ENCODE data around the gene ESPNL.
A peak's percentile ranks its signal among the peaks of the same experiment; 100 is the strongest.

ESPNL gene

DNA sequence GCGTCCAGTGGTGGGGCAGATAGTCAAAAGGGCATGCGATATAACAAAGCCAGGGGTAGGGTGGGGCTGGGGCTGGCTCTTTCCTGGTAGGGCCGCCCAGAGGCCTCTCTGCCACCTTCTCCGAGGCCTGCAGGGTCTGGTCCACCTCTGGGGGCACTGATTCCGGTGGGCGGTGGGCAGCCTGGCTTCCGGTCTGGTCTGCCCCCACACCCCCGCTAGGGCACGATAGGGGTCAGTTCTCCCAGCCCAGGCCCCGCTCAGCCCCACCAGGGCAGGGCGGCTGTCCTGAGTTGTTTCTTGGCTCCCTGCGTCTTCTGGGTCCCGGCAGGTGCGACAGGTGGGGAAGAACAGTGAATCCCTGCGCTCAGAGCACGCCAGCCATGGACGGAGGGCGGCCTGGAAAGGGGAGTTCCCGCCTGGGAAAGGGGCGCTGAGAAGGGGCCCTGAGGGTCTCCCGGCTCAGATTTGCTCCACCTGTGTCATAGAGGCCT lies 57.9 kb downstream of the ESPNL start:
- H3K4me2 ChIP-seq (ENCODE audit: low read length), result no peak overlapping the region
- H3K9ac ChIP-seq, result no peak overlapping the region
- no peaks in the 10 kb centered on the region for H3K36me3 ChIP-seq (ENCODE audit: control insufficient read depth, insufficient read depth, low read length)
- H3K79me2 ChIP-seq, result no peaks in the 10 kb centered on the region
- TF ChIP-seq, protein P1, sequence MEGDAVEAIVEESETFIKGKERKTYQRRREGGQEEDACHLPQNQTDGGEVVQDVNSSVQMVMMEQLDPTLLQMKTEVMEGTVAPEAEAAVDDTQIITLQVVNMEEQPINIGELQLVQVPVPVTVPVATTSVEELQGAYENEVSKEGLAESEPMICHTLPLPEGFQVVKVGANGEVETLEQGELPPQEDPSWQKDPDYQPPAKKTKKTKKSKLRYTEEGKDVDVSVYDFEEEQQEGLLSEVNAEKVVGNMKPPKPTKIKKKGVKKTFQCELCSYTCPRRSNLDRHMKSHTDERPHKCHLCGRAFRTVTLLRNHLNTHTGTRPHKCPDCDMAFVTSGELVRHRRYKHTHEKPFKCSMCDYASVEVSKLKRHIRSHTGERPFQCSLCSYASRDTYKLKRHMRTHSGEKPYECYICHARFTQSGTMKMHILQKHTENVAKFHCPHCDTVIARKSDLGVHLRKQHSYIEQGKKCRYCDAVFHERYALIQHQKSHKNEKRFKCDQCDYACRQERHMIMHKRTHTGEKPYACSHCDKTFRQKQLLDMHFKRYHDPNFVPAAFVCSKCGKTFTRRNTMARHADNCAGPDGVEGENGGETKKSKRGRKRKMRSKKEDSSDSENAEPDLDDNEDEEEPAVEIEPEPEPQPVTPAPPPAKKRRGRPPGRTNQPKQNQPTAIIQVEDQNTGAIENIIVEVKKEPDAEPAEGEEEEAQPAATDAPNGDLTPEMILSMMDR (IDR thresholded peaks at IDR 0.05), result no peak
- H3K9me3 ChIP-seq (ENCODE audit: control insufficient read depth, low read length), result no peaks in the 10 kb centered on the region
- no peaks in the 10 kb centered on the region for H3K27me3 ChIP-seq (ENCODE audit: control insufficient read depth, insufficient read depth, low read length)
- no peak overlapping the region for H2AFZ ChIP-seq
- no peak overlapping the region for H3K4me3 ChIP-seq (ENCODE audit: low read depth, low read length)
- H3K27ac ChIP-seq, result no peak overlapping the region
- H3K4me1 ChIP-seq, result no peaks in the 10 kb centered on the region

- Histone ChIP-seq H3K9me3 (ENCODE audit: control insufficient read depth, low read length) (no peaks in the 10 kb centered on the region), H3K79me2 (no peaks in the 10 kb centered on the region), H3K36me3 (ENCODE audit: control insufficient read depth, insufficient read depth, low read length) (no peaks in the 10 kb centered on the region), H3K9ac (no peak within 1 kb of the TSS), H3K27ac (no peak within 1 kb of the TSS), H3K4me1 (no peaks in the 10 kb centered on the region), H2AFZ (peak within 1 kb of the TSS; percentile 66), H3K4me3 (ENCODE audit: low read depth, low read length) (no peak within 1 kb of the TSS), H3K4me2 (ENCODE audit: low read length) (peak within 1 kb of the TSS; percentile 51), H3K27me3 (ENCODE audit: control insufficient read depth, insufficient read depth, low read length) (no peaks in the 10 kb centered on the region)
- TF ChIP-seq, protein P1 (IDR thresholded peaks at IDR 0.05), result no peak
These were observed 58.5 kb downstream of the ESPNL start, which contains the start of gene ERFE for GRCh38 chr2:238158509-238159070. Gene ERFE, plus strand, starts transcription at chr2:238158970. Its CDS starts 38 bp downstream, at chr2:238159008.

DNA sequence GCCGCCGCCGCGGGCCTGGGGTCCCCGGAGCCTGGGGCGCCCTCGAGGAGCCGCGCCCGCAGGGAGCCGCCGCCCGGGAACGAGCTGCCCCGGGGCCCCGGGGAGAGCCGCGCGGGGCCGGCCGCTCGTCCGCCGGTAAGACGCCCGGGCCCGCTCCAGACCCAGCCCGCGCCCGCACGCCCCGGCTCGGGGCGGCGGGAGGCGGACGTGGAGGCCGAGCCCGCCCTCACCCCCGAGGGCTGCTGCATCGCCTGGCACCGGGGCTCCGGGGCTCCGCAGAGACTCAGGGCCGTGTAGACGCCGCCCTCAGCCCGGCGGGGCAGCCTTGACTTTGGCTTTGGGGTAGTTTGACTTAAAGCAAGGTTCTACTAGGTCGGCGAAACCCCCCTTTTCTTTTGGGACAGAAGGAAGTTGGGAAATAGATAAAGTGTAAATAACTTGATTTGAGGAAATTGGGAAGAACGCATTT lies 59.0 kb downstream of the ESPNL start:
- Histone ChIP-seq H3K9me3 (ENCODE audit: control insufficient read depth, low read length) (no peaks in the 10 kb centered on the region), H3K4me2 (ENCODE audit: low read length) (peak overlapping the region; percentile 51), H3K27ac (no peak overlapping the region), H2AFZ (peak overlapping the region; percentile 66), H3K4me1 (no peaks in the 10 kb centered on the region), H3K9ac (no peak overlapping the region), H3K27me3 (ENCODE audit: control insufficient read depth, insufficient read depth, low read length) (no peaks in the 10 kb centered on the region), H3K4me3 (ENCODE audit: low read depth, low read length) (no peak overlapping the region), H3K79me2 (no peaks in the 10 kb centered on the region), H3K36me3 (ENCODE audit: control insufficient read depth, insufficient read depth, low read length) (no peaks in the 10 kb centered on the region)
- TF ChIP-seq, protein P1 (IDR thresholded peaks at IDR 0.05), result no peak

DNA sequence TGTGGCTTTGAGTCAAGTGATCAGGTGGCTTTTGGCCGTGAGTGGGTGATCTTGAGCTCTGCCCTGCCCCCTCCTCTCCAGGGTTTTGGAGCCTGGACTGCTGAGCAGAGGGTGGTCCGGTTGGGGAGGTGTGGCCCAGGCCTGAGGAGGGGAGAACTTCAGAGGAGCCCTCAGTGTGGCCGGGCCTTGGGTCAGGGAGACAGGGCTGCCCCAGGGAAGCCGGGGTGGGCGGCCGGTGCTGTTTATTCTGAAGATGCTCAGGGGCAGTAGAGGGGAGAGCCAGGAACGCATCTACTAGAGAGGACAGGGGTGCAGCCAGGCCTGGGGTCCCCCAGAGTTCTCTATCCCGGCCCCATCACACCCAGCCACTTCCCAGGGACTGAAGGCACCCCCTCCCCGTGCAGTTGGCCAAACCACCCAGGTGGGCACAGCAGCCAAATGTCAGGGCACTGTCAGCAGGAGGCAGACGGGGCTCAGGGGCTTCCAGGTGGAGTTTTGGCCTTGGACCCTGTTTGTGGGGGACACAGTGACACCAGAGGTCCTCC lies 59.6 kb downstream of the ESPNL start:
- no peak overlapping the region for H3K4me3 ChIP-seq (ENCODE audit: low read depth, low read length)
- no peak overlapping the region for H3K4me2 ChIP-seq (ENCODE audit: low read length)
- no peaks in the 10 kb centered on the region for H3K27me3 ChIP-seq (ENCODE audit: control insufficient read depth, insufficient read depth, low read length)

More for the DNA sequence above, 59.6 kb downstream of the ESPNL start:
- Histone ChIP-seq H3K4me1 (no peaks in the 10 kb centered on the region), H3K27ac (no peak overlapping the region), H3K36me3 (ENCODE audit: control insufficient read depth, insufficient read depth, low read length) (no peaks in the 10 kb centered on the region), H2AFZ (no peak overlapping the region), H3K9ac (no peak overlapping the region), H3K9me3 (ENCODE audit: control insufficient read depth, low read length) (no peaks in the 10 kb centered on the region), H3K79me2 (no peaks in the 10 kb centered on the region)
- TF ChIP-seq, protein P1 (IDR thresholded peaks at IDR 0.05), result no peak

Data from parathyroid adenoma (tissue), 2 donors.